HepG2 (cell line): ENCODE measurements around the gene HLCS. TPM values are rescaled to one million over a fixed set of nuclear protein-coding genes. Genes with fewer than 3 reads are reported as not detected.

ENCODE experiments used
- ATAC-seq: fragments of 200-7000 bp; cut with Tn5 transposase; 3 replicates; pipeline ENCODE4 v1.9.1; 2020; ENCODE audit warnings: mild to moderate bottlenecking, moderate library complexity
- BruUV-seq: library from RNA; stranded (reverse); fragments of 400-500 nt; replicated peaks from 2 replicates; lab custom pipeline; 2021; lab: Mats Ljungman, UMichigan
- CTCF ChIA-PET: fragments of 300-600 bp; formaldehyde crosslinking; extraction: SDS; loops from one replicate; lab custom pipeline; 2021; ENCODE audit warnings: low total read pairs, inconsistent platforms, low intra/inter-chr PET ratio; lab: Yijun Ruan, JAX
- POLR2A ChIA-PET: fragments of 350-600 bp; sonication (Branson Sonifier 250); formaldehyde crosslinking; loops from one replicate; lab custom pipeline; 2020; ENCODE audit warnings: antibody characterized with exemption, inconsistent platforms; lab: Yijun Ruan, JAX
- DNase-seq: peaks from one replicate; pipeline ENCODE4 v3.0.0-alpha.2; 2015; ENCODE audit warnings: low spot score
- FAIRE-seq: peaks from 3 replicates; lab custom pipeline; 2011; peaks lifted over from hg19 to GRCh38; lab: Jason Lieb, UNC
- H2AFZ ChIP-seq: one replicate; pipeline ENCODE4 v1.6.1; 2011; ENCODE audit warnings: low read length, inconsistent platforms
- H3K27ac ChIP-seq: fragments of 300-600 bp; 3 replicates; pipeline ENCODE4 v1.8.0; 2011; ENCODE audit warnings: mixed run types, mild to moderate bottlenecking, mixed read lengths, low read length, inconsistent platforms; ENCODE audit not compliant: insufficient read depth; ENCODE audit errors: extremely low read length
- H3K27me3 ChIP-seq, 2 experiments: fragments of 200-600 bp in 1 of 2; 2 replicates in 1 of 2; 3 replicates in 1 of 2; pipeline versions ENCODE4 v1.6.0 to v1.8.0; 2011; ENCODE audit warnings: low read length in 2 of 2, mild to moderate bottlenecking in 2 of 2, moderate library complexity in 2 of 2, inconsistent platforms in 1 of 2; ENCODE audit not compliant: insufficient read depth in 2 of 2, control insufficient read depth in 1 of 2
- H3K36me3 ChIP-seq, 2 experiments: fragments of 200-600 bp in 1 of 2; replicated peaks in 1 of 2; 2 replicates in 1 of 2; 3 replicates in 1 of 2; pipeline versions ENCODE4 v1.5.1 to v1.8.0; 2011; ENCODE audit warnings: low read length in 2 of 2, inconsistent platforms in 1 of 2; ENCODE audit not compliant: insufficient read depth in 2 of 2, control insufficient read depth in 1 of 2
- H3K4me1 ChIP-seq: 2 replicates; pipeline ENCODE4 v1.5.1; 2012; ENCODE audit warnings: low read length, inconsistent platforms; ENCODE audit not compliant: insufficient read depth
- H3K4me2 ChIP-seq: 2 replicates; pipeline ENCODE4 v1.6.0; 2011; ENCODE audit warnings: low read depth, low read length, inconsistent platforms
- H3K4me3 ChIP-seq, 3 experiments: fragments of 200-600 bp in 1 of 3; sonication (generic), shearing (Covaris generic) in 1 of 3; replicated peaks in 1 of 3; 2 replicates each; pipeline ENCODE4 v1.5.1; 2011 to 2016; ENCODE audit warnings: low read length in 3 of 3, inconsistent platforms in 2 of 3, low read depth in 2 of 3, mild to moderate bottlenecking in 2 of 3, control low read depth in 1 of 3, mixed read lengths in 1 of 3; ENCODE audit not compliant: insufficient read depth in 1 of 3
- H3K79me2 ChIP-seq: one replicate; pipeline ENCODE4 v1.6.1; 2011; ENCODE audit warnings: low read length, inconsistent platforms; ENCODE audit not compliant: insufficient read depth
- H3K9ac ChIP-seq: 2 replicates; pipeline ENCODE4 v1.6.0; 2011; ENCODE audit warnings: mild to moderate bottlenecking, low read depth, low read length, inconsistent platforms; ENCODE audit not compliant: insufficient read depth
- H3K9me3 ChIP-seq: 2 replicates; pipeline ENCODE4 v1.5.1; 2012; ENCODE audit warnings: mild to moderate bottlenecking, low read length
- H4K20me1 ChIP-seq: 2 replicates; pipeline ENCODE4 v1.6.0; 2011; ENCODE audit warnings: inconsistent platforms, mild to moderate bottlenecking, low read length, moderate library complexity; ENCODE audit not compliant: insufficient read depth
- ATAD3A ChIP-seq: sonication (generic); formaldehyde crosslinking; IDR thresholded peaks from 2 replicates; pipeline ENCODE4 v1.4.0; 2020; ENCODE audit warnings: missing genetic modification reagents
- E2F1 ChIP-seq: sonication (generic); formaldehyde crosslinking; IDR thresholded peaks from 2 replicates; pipeline ENCODE4 v1.5.0; 2020; ENCODE audit warnings: missing genetic modification reagents
- FOXP1 ChIP-seq, 2 experiments: fragments of 450-650 bp in 1 of 2; IDR thresholded peaks; 2 replicates each; pipeline ENCODE4 v1.6.1; 2017 to 2018; ENCODE audit warnings: antibody characterized with exemption in 1 of 2
- IKZF1 ChIP-seq: fragments of 450-650 bp; IDR thresholded peaks from 2 replicates; pipeline ENCODE4 v1.7.1; 2016
- PLRG1 ChIP-seq: fragments of 450-650 bp; conservative IDR thresholded peaks from 2 replicates; pipeline ENCODE4 v1.6.1; 2016
- POGK ChIP-seq: sonication (generic); formaldehyde crosslinking; conservative IDR thresholded peaks from 2 replicates; pipeline ENCODE4 v1.8.0; 2022; ENCODE audit warnings: mild to moderate bottlenecking, moderate library complexity, missing genetic modification reagents
- SNRNP70 ChIP-seq: fragments of 200-400 bp; formaldehyde crosslinking; IDR thresholded peaks from 2 replicates; pipeline ENCODE4 v1.6.1; 2017; ENCODE audit warnings: mild to moderate bottlenecking, low read depth, low read length, moderate library complexity
- ZNF282 ChIP-seq: fragments of 450-650 bp; IDR thresholded peaks from 2 replicates; pipeline ENCODE4 v1.6.1; 2018; ENCODE audit not compliant: partially characterized antibody
- ZNF530 ChIP-seq: sonication (generic); formaldehyde crosslinking; IDR thresholded peaks from 2 replicates; pipeline ENCODE4 v1.5.0; 2020; ENCODE audit warnings: low read depth, mild to moderate bottlenecking, missing genetic modification reagents
- ZNF572 ChIP-seq: sonication (generic); formaldehyde crosslinking; IDR thresholded peaks from 2 replicates; pipeline ENCODE4 v1.5.1; 2020; ENCODE audit warnings: mild to moderate bottlenecking, missing genetic modification reagents
- ZNF672 ChIP-seq: sonication (generic); formaldehyde crosslinking; IDR thresholded peaks from 2 replicates; pipeline ENCODE4 v1.8.1; 2022; ENCODE audit warnings: missing genetic modification reagents
- ZNF7 ChIP-seq: IDR thresholded peaks from 2 replicates; pipeline ENCODE4 v1.6.1; 2016; ENCODE audit warnings: missing biosample characterization, missing genetic modification reagents
- ZNF773 ChIP-seq: sonication (generic); formaldehyde crosslinking; IDR thresholded peaks from 2 replicates; pipeline ENCODE4 v1.4.0; 2020; ENCODE audit warnings: missing genetic modification reagents, borderline replicate concordance
- ZNF782 ChIP-seq: sonication (generic); formaldehyde crosslinking; IDR thresholded peaks from 2 replicates; pipeline ENCODE4 v1.4.0; 2020; ENCODE audit warnings: missing genetic modification reagents, mild to moderate bottlenecking, borderline replicate concordance
- ZNF878 ChIP-seq: sonication (generic); formaldehyde crosslinking; IDR thresholded peaks from 2 replicates; pipeline ENCODE4 v1.8.1; 2023; ENCODE audit warnings: mild to moderate bottlenecking, missing genetic modification reagents, moderate library complexity
- WGBS: methylation state at CpG from one replicate; pipeline ENCODE4 v1.1.6; 2017; ENCODE audit warnings: low lambda C conversion rate; 5-methylcytosine and 5-hydroxymethylcytosine counted together
- in situ Hi-C: cut with HindIII; loops from 2 replicates; pipeline ENCODE4 v1.10.0; 2017; ENCODE audit warnings: low pct_unique_long_range_greater_than_20kb; ENCODE audit not compliant: extremely low pct_ligation_motif_present
- intact Hi-C: fragments of 100-400 bp; cut with micrococcal nuclease; formaldehyde crosslinking; loops from one replicate; pipeline ENCODE4 v1.10.0; 2022; ENCODE audit not compliant: unreplicated experiment
- polyA plus RNA-seq, 8 experiments: library from polyadenylated mRNA; depleted of rRNA in 3 of 8; stranded (reverse) in 7 of 8; unstranded in 1 of 8; fragments of >200 nt; fragmentation: Illumina TruSeq in 4 of 8; extraction: Trizol in 4 of 8; gene quantifications; 2 replicates each; pipeline versions ENCODE4 v1.2.1 to v1.2.3, GENCODE V29; 2011 to 2016; ENCODE audit warnings: low read depth in 4 of 8, missing spikeins in 1 of 8, mixed read lengths in 1 of 8; ENCODE audit not compliant: insufficient read depth in 1 of 8
- total RNA-seq, 5 experiments: library from RNA; depleted of rRNA; stranded (reverse); fragments of >200 nt; fragmentation: Illumina TruSeq; extraction: Trizol; gene quantifications; 2 replicates each; pipeline ENCODE4 v1.2.3, GENCODE V29; 2016; ENCODE audit warnings: low read depth in 1 of 5
- TF ChIP-seq, protein P1 (sequence below): sonication (generic); formaldehyde crosslinking; IDR thresholded peaks from 2 replicates; pipeline ENCODE4 v1.9.0; 2021; ENCODE audit warnings: missing genetic modification reagents, mild to moderate bottlenecking, borderline replicate concordance
- TF ChIP-seq, protein P2 (sequence below), 2 experiments: sonication (generic) in 1 of 2; formaldehyde crosslinking in 1 of 2; IDR thresholded peaks; 2 replicates each; pipeline versions ENCODE4 v1.4.0 to v1.6.1; 2018 to 2020; ENCODE audit warnings: missing genetic modification reagents in 2 of 2, borderline replicate concordance in 1 of 2, low read depth in 1 of 2, mild to moderate bottlenecking in 1 of 2, missing biosample characterization in 1 of 2

The HLCS gene
- total and polyA plus RNA-seq, 2 of the 13 experiments (the other 11 are each of a cell fraction or from before 2014, with no cell fraction given): 7.9 to 12.3 TPM

- in situ Hi-C loops: no loop called here
- peaks cover 22% of the 10 kb centered on the region for H3K4me1 ChIP-seq
- H3K27me3 ChIP-seq: no peaks in the 10 kb centered on the region
- H3K4me3 ChIP-seq: no peak overlapping the region
- no peaks in the 10 kb centered on the region for H3K79me2 ChIP-seq
- no peak for TF ChIP-seq ATAD3A
- TF ChIP-seq SNRNP70: no peak
- no peak for TF ChIP-seq E2F1
- no peak for TF ChIP-seq ZNF672 (CRISPR knock-in tag)
- no peak for TF ChIP-seq IKZF1
- TF ChIP-seq ZNF282: no peak
- TF ChIP-seq, protein P1, sequence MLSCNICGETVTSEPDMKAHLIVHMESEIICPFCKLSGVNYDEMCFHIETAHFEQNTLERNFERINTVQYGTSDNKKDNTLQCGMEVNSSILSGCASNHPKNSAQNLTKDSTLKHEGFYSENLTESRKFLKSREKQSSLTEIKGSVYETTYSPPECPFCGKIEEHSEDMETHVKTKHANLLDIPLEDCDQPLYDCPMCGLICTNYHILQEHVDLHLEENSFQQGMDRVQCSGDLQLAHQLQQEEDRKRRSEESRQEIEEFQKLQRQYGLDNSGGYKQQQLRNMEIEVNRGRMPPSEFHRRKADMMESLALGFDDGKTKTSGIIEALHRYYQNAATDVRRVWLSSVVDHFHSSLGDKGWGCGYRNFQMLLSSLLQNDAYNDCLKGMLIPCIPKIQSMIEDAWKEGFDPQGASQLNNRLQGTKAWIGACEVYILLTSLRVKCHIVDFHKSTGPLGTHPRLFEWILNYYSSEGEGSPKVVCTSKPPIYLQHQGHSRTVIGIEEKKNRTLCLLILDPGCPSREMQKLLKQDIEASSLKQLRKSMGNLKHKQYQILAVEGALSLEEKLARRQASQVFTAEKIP (CRISPR knock-in tag): no peak
- no peak for TF ChIP-seq FOXP1 (IDR thresholded peaks at IDR 0.05)
- TF ChIP-seq FOXP1 (CRISPR knock-in tag; IDR thresholded peaks at IDR 0.05): no peak
- no peak for TF ChIP-seq ZNF572 (CRISPR knock-in tag)
- TF ChIP-seq PLRG1: no peak
- TF ChIP-seq ZNF773 (CRISPR knock-in tag): no peak
- TF ChIP-seq POGK: no peak
- TF ChIP-seq, protein P2, sequence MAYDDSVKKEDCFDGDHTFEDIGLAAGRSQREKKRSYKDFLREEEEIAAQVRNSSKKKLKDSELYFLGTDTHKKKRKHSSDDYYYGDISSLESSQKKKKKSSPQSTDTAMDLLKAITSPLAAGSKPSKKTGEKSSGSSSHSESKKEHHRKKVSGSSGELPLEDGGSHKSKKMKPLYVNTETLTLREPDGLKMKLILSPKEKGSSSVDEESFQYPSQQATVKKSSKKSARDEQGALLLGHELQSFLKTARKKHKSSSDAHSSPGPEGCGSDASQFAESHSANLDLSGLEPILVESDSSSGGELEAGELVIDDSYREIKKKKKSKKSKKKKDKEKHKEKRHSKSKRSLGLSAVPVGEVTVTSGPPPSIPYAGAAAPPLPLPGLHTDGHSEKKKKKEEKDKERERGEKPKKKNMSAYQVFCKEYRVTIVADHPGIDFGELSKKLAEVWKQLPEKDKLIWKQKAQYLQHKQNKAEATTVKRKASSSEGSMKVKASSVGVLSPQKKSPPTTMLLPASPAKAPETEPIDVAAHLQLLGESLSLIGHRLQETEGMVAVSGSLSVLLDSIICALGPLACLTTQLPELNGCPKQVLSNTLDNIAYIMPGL (CRISPR knock-in tag; IDR thresholded peaks at IDR 0.05; ENCODE audit: borderline replicate concordance in 1 of 2, low read depth in 1 of 2): no peak
- no peak for TF ChIP-seq ZNF878
- TF ChIP-seq ZNF782 (CRISPR knock-in tag): no peak
- no peak for TF ChIP-seq ZNF7
- no peak for TF ChIP-seq ZNF530 (CRISPR knock-in tag)
- no peak overlapping the region for H3K9ac ChIP-seq
- no peak overlapping the region for H2AFZ ChIP-seq
- no peaks in the 10 kb centered on the region for H4K20me1 ChIP-seq
- no peaks in the 10 kb centered on the region for H3K9me3 ChIP-seq
- no peaks in the 10 kb centered on the region for H3K36me3 ChIP-seq
- ChIA-PET POLR2A (interaction anchor here (1.0 to 2.3 kb wide), 5 partner anchors 10 to 34 kb away, joined by 3 to 25 read pairs (median 11); partner anchors contain the start of gene HLCS), CTCF (interaction anchor here (0.9 to 2.7 kb wide), 5 partner anchors 14 to 111 kb away, joined by 3 to 46 read pairs (median 7); partner anchors contain the start of gene PIGP)
- 77% methylated on average over 5 of the region's 5 CpGs for WGBS
- DNase-seq (no peak), FAIRE-seq (no peak), ATAC-seq (no peak)
- H3K27ac ChIP-seq: no peak overlapping the region
- no peak overlapping the region for H3K4me2 ChIP-seq
- BruUV-seq: no TSS peak
- intact Hi-C loops: loop anchor here (2.0 kb wide), 1 partner anchor 102 kb away; no protein-coding TSS in a partner anchor
Measured at GRCh38 chr21:36976228-36976861, 9.9 kb upstream of the HLCS start.
